SK-N-MC (cell line): ENCODE measurements around the gene SMPDL3B.

Experiments used
- DNase-seq: peaks from one replicate; pipeline ENCODE4 v3.0.0-alpha.2; 2011; ENCODE audit warnings: low read depth, low spot score
- H3K27ac ChIP-seq: fragments of 200-600 bp; sonication (generic); 2 replicates; pipeline ENCODE4 v1.5.1; 2016; ENCODE audit warnings: mixed run types
- H3K36me3 ChIP-seq: fragments of 200-600 bp; sonication (generic); 2 replicates; pipeline ENCODE4 v1.6.1; 2017; ENCODE audit warnings: antibody characterized with exemption, low read length, mixed read lengths; ENCODE audit not compliant: insufficient read depth
- H3K4me3 ChIP-seq: fragments of 200-600 bp; sonication (generic); 2 replicates; pipeline ENCODE4 v1.5.1; 2016
- H3K9ac ChIP-seq: fragments of 200-600 bp; sonication (generic); 2 replicates; pipeline ENCODE4 v1.8.0; 2017; ENCODE audit warnings: mixed run types, mixed read lengths; ENCODE audit not compliant: insufficient read length
- H3K9me3 ChIP-seq: fragments of 200-600 bp; sonication (generic); 2 replicates; pipeline ENCODE4 v1.6.1; 2017; ENCODE audit warnings: low read depth, mild to moderate bottlenecking, antibody characterized with exemption, low read length, moderate library complexity, mixed read lengths
- EZH2 ChIP-seq: fragments of 200-600 bp; sonication (generic); IDR thresholded peaks from one replicate; pipeline ENCODE4 v1.6.1; 2017; ENCODE audit warnings: antibody characterized with exemption
- FOXP2 ChIP-seq: optimal IDR thresholded peaks from 2 replicates; pipeline ENCODE3; 2011; ENCODE audit warnings: mild to moderate bottlenecking, moderate library complexity; ENCODE audit not compliant: insufficient read depth; ENCODE audit errors: extremely low read length, control extremely low read depth
- POLR2AphosphoS5 ChIP-seq: IDR thresholded peaks from 2 replicates; pipeline ENCODE4 v1.6.1; 2012; ENCODE audit warnings: mild to moderate bottlenecking, low read depth, low read length, borderline replicate concordance

The SMPDL3B gene

GRCh38 chr1:27972141-27972540 is 37.3 kb downstream of the SMPDL3B start:
- no peak for DNase-seq
- no peak for TF ChIP-seq EZH2
- no peak for TF ChIP-seq POLR2AphosphoS5
- no peak for TF ChIP-seq FOXP2
- Histone ChIP-seq H3K9me3 (no peaks in the 10 kb centered on the region), H3K36me3 (peaks cover 3% of the 10 kb centered on the region; the same call in 1 of the 2 replicates), H3K9ac (no peak overlapping the region), H3K4me3 (no peak overlapping the region), H3K27ac (no peak overlapping the region)

- no peak overlapping the region for H3K4me3 ChIP-seq
- H3K27ac ChIP-seq, result no peak overlapping the region
- H3K9ac ChIP-seq, result no peak overlapping the region
- H3K9me3 ChIP-seq, result no peaks in the 10 kb centered on the region
- DNase-seq, result no peak
- TF ChIP-seq FOXP2 (no peak), EZH2 (no peak), POLR2AphosphoS5 (no peak)
- peaks cover 3% of the 10 kb centered on the region; the same call in 1 of the 2 replicates for H3K36me3 ChIP-seq
These were observed 39.1 kb downstream of the SMPDL3B start for GRCh38 chr1:27973771-27974416.

DNA sequence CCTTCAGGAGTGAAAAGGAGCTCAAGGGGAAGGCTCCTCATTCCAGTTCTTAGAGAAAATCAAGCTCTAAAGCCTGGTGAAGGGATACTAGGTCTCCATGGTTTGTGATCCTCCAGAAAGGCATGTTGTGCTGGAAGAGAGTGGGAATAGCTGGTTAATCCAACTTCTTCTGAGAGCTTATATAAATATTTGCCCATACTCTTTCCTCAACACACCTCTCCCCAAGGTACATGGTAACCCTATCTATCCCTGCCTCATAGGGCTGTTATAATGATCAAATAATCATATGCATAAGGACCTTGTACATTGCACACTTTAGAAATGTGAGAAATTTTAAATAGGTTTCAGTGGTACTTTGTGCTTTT is 39.6 kb downstream of the SMPDL3B start:
- Histone ChIP-seq H3K36me3 (peaks cover 3% of the 10 kb centered on the region; the same call in 1 of the 2 replicates), H3K4me3 (no peak overlapping the region), H3K9me3 (no peaks in the 10 kb centered on the region), H3K9ac (no peak overlapping the region), H3K27ac (no peak overlapping the region)
- DNase-seq, result no peak
- TF ChIP-seq EZH2, result no peak
- no peak for TF ChIP-seq POLR2AphosphoS5
- no peak for TF ChIP-seq FOXP2

DNA sequence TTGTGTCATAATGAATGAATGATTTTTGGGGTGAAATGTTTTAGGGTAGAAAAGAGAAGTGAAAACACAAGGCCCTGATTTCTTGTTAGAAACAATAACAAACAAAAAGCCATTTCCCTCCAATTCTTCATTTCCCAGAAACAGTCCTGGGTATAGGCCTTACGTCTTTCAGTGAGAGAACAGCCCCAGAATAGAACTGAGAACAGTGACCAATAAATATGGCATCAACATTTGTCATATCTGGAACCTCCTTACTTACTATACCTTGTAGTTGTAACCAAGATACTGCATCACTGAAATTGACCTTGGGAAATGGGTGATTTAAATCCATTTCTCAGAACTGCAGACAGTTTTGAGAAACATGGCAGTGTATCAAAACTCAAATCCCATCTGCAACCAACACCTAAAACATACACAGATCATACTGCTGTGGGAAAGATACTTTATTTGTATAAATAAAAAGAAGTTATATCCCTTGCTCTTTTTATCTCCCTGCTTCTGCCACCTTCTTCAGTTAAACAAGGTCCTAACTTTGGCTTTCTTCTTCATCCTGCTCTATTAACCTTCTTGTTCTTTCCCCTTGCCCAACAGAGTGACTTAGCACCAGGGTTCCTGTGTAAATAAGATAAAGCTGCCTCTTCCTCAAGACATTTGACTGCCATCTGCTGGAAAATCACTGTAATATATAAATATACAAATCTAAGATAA is 44.5 kb downstream of the SMPDL3B start:
- Histone ChIP-seq H3K4me3 (no peak overlapping the region), H3K9ac (no peak overlapping the region), H3K36me3 (no peaks in the 10 kb centered on the region; the same call in 1 of the 2 replicates), H3K9me3 (no peaks in the 10 kb centered on the region), H3K27ac (no peak overlapping the region)
- TF ChIP-seq EZH2 (no peak), FOXP2 (no peak), POLR2AphosphoS5 (no peak)
- DNase-seq, result peak; percentile 28

GRCh38 chr1:27979859-27980201 is 45.0 kb downstream of the SMPDL3B start:
- Histone ChIP-seq H3K27ac (peak overlapping the region; percentile 42; the same call in 1 of the 2 replicates), H3K36me3 (no peaks in the 10 kb centered on the region; the same call in 1 of the 2 replicates)

GRCh38 chr1:27980216-27980845 is 45.5 kb downstream of the SMPDL3B start:
- Histone ChIP-seq H3K36me3 (no peaks in the 10 kb centered on the region; the same call in 1 of the 2 replicates), H3K4me3 (no peak overlapping the region), H3K9me3 (no peaks in the 10 kb centered on the region), H3K9ac (peak overlapping the region; percentile 29), H3K27ac (peak overlapping the region; percentile 42; the same call in 1 of the 2 replicates)
- TF ChIP-seq POLR2AphosphoS5 (no peak), FOXP2 (no peak), EZH2 (no peak)
- no peak for DNase-seq

More at GRCh38 chr1:27979859-27980201, 45.0 kb downstream of the SMPDL3B start:
- H3K9me3 ChIP-seq, result no peaks in the 10 kb centered on the region
- no peak for DNase-seq
- no peak overlapping the region for H3K4me3 ChIP-seq
- peak overlapping the region; percentile 29 for H3K9ac ChIP-seq
- no peak for TF ChIP-seq FOXP2
- TF ChIP-seq POLR2AphosphoS5, result no peak
- no peak for TF ChIP-seq EZH2

DNA sequence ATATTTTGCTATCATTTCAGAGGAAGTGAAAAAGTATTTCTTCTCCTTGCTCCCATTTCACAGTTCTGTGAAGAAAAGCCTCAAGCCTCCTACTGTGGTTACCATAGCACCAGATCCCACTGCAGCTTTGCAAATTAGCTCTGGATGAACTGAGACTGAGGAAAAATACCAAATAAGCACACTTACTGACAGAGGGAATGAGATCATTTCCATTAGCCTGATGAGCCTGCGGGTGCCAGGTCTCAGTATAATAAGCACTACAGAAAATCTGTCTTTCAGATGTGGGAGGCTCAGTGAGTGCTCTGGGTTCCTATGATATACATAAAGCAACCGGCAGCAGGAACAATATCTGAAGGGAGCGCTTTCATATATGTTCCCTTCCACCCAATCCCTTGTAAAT is 46.3 kb downstream of the SMPDL3B start:
- DNase-seq, result no peak
- Histone ChIP-seq H3K4me3 (no peak overlapping the region), H3K9me3 (no peaks in the 10 kb centered on the region), H3K27ac (no peak overlapping the region), H3K9ac (no peak overlapping the region), H3K36me3 (no peaks in the 10 kb centered on the region; the same call in 1 of the 2 replicates)
- TF ChIP-seq EZH2 (no peak), FOXP2 (no peak)

DNA sequence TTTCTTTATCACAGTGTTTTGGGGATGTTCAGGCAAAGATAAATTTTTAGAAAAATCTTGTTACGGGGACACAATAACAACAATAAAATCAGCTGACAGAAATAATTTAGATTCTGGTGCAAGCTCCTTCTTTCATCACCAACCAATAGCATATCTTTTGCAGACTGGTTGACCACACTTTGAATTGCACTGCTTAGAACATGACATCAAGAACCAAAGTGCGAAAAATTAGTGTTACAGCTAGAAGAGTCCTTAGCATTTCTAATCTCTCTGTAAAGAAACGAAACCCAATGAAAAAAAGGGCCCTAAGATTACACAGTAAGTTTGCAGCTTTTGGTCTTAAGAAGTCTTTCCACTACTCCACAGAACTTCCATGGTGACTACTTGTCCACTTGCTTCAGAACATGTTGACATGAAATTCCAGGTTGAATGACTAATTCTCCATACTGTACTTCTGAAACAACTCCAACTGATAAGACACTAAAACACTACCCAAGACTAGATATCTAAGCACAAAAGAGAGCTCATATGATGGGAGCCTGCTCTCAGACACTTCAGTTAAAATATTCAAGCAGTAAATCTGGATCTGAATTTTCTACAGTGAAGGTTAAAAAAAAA is 56.2 kb downstream of the SMPDL3B start:
- H3K9ac ChIP-seq, result no peak overlapping the region
- H3K4me3 ChIP-seq, result no peak overlapping the region
- DNase-seq, result no peak
- TF ChIP-seq POLR2AphosphoS5, result no peak
- no peak for TF ChIP-seq FOXP2
- no peak for TF ChIP-seq EZH2
- no peak overlapping the region for H3K27ac ChIP-seq
- peaks cover 60% of the 10 kb centered on the region for H3K36me3 ChIP-seq
- H3K9me3 ChIP-seq, result no peaks in the 10 kb centered on the region

- Histone ChIP-seq H3K9me3 (no peaks in the 10 kb centered on the region), H3K9ac (no peak overlapping the region), H3K27ac (no peak overlapping the region), H3K4me3 (no peak overlapping the region), H3K36me3 (peaks cover 68% of the 10 kb centered on the region)
- no peak for DNase-seq
- TF ChIP-seq POLR2AphosphoS5 (no peak), EZH2 (no peak), FOXP2 (no peak)
These were observed 57.5 kb downstream of the SMPDL3B start for GRCh38 chr1:27992276-27992675.
